RPMI8226 (cell line): ENCODE measurements around the gene MTCP1.

Source experiments
- DNase-seq: peaks from one replicate; pipeline ENCODE4 v3.0.0-alpha.2; 2015

MTCP1 gene, protein sequence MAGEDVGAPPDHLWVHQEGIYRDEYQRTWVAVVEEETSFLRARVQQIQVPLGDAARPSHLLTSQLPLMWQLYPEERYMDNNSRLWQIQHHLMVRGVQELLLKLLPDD

DNA sequence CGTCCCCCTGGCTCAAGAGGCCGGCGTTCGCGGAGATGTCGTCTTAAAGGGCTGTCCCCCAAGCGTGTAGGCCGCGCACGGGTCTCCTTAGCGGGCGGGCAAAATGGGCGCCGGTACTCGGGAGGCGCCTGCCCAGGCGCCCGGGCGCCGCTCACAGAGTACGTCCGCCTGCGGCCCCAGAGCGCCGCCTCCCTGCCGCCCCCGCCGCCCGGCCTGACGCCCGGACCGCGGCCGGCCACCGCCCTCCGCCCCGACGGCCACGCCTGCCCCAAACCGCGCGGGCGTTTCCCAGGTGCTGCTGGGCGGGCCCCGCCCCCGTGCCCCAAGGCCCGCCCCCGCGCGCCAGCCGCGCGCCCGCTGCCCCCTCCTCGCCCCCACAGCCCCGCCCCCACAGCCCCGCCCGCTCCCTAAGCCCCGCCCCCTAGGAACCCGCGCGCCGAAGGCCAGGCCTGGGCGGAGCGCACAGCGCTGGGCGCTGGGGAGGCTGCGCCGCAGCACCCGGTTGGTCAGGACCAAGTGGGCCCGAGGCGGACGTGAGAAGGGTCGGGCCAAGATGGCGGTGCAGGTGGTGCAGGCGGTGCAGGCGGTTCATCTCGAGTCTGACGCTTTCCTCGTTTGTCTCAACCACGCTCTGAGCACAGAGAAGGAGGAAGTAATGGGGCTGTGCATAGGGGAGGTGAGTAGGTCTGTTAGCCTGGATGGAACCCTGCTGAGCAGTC, at the start of gene MTCP1, which contains the start of the genes BRCC3 and CMC4:
MTCP1 (minus strand) TSS at position 162 of the 719 bp plus-strand sequence. CDS start 5,126 bp downstream, outside the sequence.
BRCC3 (plus strand) TSS at position 534 of the 719 bp plus-strand sequence; CDS start at position 554, 20 bp downstream.
CMC4 (minus strand) TSS at position 162 of the 719 bp plus-strand sequence. CDS start 7,113 bp downstream, outside the sequence.
- peak; percentile 90 for DNase-seq

DNA sequence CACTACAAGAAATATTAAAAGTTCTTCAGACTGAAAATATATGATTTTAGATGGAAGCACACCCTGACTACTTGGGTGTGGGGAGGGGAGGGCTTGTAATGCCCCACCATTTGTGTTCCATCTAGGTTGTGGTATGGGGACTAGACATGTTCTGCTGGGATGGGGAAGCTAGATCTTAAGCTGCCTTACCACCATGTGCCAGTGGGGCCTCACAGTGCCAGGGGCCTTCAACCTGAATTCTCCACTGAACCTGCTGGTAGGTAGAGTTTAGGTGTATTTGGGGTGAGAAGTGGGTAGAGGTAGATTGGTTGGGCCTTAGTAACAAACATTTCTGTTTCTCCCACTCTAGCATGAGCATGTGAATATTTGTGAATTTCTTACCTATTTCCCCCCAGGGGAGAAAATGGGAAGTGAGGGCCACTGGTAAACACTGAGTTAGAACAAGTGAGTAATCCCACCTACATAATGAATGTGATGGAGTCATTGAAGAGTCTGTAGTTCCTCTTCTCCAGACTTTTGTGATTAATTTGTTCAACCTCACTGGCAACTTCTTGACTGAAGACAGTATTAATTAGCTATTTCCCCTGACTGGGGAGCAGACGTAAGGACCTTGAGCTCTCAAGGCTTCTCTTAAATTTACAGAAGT, 44.4 kb upstream of the MTCP1 start:
- DNase-seq: no peak

- DNase-seq: no peak
Measured at GRCh38 chrX:155113097-155113496, 42.2 kb upstream of the MTCP1 start.

- DNase-seq: no peak
Measured at GRCh38 chrX:155112171-155112570, 41.2 kb upstream of the MTCP1 start.

DNA sequence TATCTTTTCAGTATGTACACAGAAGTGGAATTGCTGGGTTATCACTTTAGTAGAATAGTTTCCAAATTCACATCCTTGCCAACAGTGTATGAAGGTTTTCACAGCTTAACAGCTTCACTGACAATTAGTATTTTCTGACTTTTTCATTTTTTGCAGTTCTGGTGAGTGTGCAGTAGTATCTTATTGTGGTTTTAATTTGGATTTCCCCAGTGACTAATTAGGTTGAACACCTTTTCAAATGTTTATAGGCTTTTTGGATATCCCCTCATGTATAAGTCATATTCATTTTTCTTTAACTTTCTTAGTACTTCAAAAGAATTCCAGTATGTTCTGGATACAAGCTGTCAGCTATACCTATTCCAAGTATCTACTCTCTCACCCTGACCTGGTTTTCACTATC, 37.5 kb upstream of the MTCP1 start:
- no peak for DNase-seq

GRCh38 chrX:155105919-155106318, 35.0 kb upstream of the MTCP1 start:
- DNase-seq: no peak

GRCh38 chrX:155094468-155095061, 23.6 kb upstream of the MTCP1 start:
- DNase-seq: peak; percentile 43

- no peak for DNase-seq
Measured at GRCh38 chrX:155086961-155087735, 16.2 kb upstream of the MTCP1 start.

- DNase-seq: peak; percentile 16
Measured at GRCh38 chrX:155086202-155086840, 15.4 kb upstream of the MTCP1 start.

DNA sequence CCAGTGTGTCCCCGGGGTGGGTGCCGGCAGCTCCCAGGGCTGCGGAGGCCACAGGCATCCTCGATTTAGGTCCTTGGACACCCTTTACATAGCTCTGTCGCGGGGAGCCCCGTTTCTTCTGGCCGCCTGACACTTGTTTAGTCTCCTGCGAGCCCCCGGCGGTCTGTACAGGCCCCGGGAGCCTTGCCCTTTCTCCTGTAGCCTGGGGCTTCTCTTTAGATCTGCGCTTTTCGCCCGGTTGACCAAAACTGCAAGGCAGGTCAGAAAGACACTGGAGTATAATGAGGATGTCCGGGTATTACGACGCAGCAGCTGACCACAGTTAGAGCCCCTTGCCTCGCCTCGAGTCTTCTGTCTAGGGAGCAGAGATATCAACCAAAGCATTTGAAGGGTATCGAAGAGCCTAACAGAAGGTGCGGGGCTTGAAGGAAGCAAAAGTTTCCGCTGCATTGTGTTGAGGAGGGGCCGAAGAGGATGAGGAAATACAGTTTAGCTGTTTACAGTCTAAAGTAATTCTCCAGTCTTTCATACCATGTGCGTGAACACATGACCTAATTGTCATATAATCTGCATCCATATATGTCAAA, 851 bp upstream of the MTCP1 start:
- peak; percentile 36 for DNase-seq

DNA sequence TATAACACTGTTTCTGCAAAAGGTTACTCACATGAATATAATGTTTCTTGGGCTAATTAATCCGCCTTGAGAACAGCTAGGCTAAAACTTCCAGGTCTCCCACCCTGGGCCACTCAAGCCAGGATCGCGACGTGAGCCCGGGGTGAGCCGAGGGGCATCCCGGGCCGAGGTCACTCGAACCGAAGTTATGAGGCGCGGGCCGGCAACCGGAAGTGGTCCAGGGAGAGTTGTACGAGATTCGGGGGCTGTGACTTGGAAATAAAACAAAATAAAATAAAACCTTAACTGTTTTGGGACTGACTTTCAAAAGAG, 317 bp downstream of the MTCP1 start:
- no peak for DNase-seq

- peak; percentile 8 for DNase-seq
Measured at GRCh38 chrX:155070038-155070437, 898 bp downstream of the MTCP1 start.

- DNase-seq: no peak
Measured at GRCh38 chrX:155069414-155069813, 1.5 kb downstream of the MTCP1 start.

GRCh38 chrX:155068165-155068564, 2.8 kb downstream of the MTCP1 start:
- no peak for DNase-seq

- no peak for DNase-seq
Measured at GRCh38 chrX:155065035-155065734, 5.8 kb downstream of the MTCP1 start.

DNA sequence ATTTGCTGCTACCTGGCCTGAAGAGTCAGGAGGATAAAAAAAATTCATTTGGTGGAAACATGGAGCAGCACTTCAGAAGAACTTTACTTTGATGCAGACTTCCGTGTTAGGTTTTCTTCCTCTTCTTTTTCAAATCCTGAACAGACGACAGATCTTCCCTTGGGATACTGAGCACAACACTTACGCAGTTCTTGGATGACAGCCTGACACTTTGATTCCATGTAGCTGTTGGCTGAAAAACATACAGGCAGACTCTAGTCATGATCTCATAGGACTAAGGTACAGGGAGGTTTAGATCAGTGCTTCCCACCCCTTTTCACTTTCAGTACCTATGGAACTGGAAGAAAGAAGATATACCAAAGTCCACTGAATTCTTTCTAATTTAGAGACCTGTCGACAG, 9.2 kb downstream of the MTCP1 start:
- DNase-seq: no peak

DNA sequence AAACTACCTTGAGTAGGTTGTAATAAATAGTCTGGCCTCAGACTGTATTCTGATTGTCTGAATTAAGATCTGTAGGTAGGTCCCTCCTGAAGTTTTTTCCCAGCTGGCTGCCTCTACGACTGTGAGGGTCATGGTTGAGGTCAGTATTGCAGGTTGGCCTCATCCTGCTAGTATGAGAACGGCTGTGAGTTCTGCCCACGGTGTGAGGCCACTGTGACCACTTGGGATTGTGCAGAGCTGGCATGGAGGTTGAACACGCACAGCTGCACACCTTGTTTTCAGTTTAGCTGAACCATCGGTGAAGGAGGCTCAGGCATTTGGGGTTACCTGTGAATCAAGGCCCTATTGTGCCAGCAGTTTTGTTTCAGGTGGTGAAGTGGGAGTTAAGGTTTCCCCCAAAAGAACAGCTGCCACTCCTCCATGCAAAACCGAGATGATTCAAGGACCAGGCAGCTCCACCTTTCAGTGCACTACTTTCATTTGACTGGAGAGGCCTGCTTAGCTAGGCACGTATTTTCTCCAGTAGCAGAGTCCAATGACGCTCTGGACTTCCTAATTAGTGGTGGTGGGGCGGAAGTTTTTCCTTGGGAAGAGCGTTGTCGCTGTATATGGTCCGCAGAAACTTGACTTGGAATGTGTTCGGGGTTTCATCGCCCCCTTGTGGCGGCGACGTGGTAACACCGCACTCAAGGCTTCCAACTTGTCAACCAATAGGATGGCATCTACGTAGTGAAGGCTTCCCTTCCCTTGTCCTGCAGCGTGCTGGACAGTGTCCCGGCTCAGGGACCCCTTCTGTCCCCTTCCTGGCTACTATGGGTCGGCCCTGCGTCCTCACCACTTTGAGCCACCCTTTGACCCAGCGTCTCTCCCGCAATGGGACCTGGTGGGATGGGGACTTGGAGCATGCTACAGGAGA, 13.8 kb downstream of the MTCP1 start:
- peak; percentile 41 for DNase-seq

- no peak for DNase-seq
Measured at GRCh38 chrX:155056471-155056870, 14.5 kb downstream of the MTCP1 start.

DNA sequence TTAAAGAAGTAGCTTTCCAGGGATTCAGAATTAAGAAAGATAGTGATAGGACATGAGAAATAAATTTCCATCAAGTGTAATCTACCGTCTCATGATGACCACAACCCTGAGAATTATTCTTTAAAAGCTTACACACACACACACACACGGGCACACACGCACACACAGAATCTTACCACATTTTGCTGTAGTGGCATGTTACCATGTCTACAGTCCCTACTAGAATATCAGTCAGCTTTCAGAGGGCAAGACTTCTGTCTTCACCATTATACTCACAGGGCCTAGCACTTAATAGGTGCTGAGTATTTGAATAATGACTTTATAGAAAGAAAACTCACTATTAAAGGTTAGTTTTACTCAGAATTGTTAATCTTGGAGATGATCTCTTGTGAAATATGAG, 15.4 kb downstream of the MTCP1 start:
- no peak for DNase-seq

- DNase-seq: no peak
Measured at GRCh38 chrX:155054255-155054654, 16.7 kb downstream of the MTCP1 start.
